ENCODE results near the gene TRIM34.

- TF ChIP-seq POLR2A (IDR thresholded peaks at IDR 0.05; ENCODE audit: low read depth, low read length) (no peak), TAF1 (IDR thresholded peaks at IDR 0.05; ENCODE audit: borderline replicate concordance, low read depth, low read length) (no peak), POLR2AphosphoS5 (IDR thresholded peaks at IDR 0.05; ENCODE audit: low read depth, low read length) (no peak)
These were observed 43.8 kb upstream of the TRIM34 start for GRCh38 chr11:5581014-5581413.

All from GM12892 (cell line).